Astrocyte of the spinal cord (primary cell): ENCODE measurements around the gene MCHR1.

Experiments used
- DNase-seq: peaks from one replicate; pipeline ENCODE4 v3.0.0; 2011; ENCODE audit warnings: low read depth, low spot score
- H3K4me3 ChIP-seq: 2 replicates; pipeline ENCODE4 v1.5.1; 2011; ENCODE audit warnings: low read depth, mild to moderate bottlenecking, low read length, moderate library complexity
- CTCF ChIP-seq: IDR thresholded peaks from 2 replicates; pipeline ENCODE4 v1.5.1; 2012; ENCODE audit warnings: low read depth, mild to moderate bottlenecking, low read length, inconsistent platforms
- in situ Hi-C: cut with HindIII; loops from 2 replicates; pipeline ENCODE4 v1.10.0; 2017; ENCODE audit warnings: low sequenced_read_pairs

MCHR1 gene

DNA sequence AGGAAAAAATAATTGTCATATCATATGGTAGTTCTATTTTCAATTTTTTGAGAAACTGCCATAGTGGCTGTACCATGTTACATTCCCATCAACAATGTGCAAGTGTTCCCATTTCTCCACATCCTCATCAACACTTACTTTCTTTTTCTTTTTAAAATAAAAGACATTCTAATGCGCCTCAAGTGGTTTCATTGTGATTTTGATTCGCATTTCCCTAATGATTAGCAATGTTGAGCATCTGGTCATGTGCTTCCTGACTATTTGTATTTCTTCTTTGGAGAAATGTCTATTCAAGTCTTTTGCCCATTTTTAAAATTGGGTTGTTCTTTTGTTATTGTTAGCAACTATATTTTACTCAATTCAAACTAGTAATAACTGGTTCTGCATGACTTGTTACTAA, 8.4 kb downstream of the MCHR1 start:
- in situ Hi-C loops = no loop called here
- DNase-seq = no peak
- no peak for TF ChIP-seq CTCF
- no peak overlapping the region for H3K4me3 ChIP-seq

DNA sequence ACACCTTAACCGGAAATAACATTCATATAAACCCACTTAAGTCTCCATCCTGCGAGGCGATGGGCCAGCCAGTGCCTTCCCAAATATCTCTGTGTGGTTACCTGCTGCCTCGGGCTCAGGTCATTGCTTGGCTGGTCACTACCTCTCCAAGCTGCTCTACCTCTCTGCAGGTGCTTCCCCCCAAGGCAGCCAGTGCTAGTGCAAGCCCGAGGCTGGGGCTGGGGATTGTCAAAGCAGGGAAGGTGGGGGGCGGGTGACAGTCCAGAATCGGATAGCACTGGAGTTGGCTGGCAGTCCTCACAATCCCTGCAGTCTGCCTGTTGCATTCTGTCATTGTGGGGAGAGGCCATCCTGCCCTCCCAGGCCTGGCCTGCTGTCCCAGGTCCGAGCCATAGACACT, 11.1 kb downstream of the MCHR1 start:
- DNase-seq = no peak
- TF ChIP-seq CTCF = no peak
- in situ Hi-C loops = no loop called here
- no peak overlapping the region for H3K4me3 ChIP-seq

DNA sequence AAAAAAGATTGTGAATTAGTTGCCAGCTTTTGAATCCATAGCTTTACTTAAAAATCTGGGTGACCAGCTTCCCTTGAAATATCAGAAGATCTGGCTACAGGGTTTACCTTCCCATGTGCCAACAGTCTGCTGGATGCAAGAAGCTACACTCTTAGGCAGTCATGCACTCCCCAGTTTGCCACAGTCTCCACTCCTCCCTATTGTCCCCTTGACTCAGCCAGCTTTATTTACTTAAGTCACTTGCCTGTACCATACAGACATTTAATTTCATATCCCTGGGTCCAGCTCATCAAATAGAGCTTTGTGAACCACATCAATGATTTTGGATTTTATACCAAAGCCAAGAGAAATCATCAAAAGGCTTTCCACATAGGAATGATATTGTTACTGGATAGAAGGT, 12.2 kb downstream of the MCHR1 start:
- H3K4me3 ChIP-seq = no peak overlapping the region
- TF ChIP-seq CTCF = no peak
- in situ Hi-C loops = no loop called here
- no peak for DNase-seq

DNA sequence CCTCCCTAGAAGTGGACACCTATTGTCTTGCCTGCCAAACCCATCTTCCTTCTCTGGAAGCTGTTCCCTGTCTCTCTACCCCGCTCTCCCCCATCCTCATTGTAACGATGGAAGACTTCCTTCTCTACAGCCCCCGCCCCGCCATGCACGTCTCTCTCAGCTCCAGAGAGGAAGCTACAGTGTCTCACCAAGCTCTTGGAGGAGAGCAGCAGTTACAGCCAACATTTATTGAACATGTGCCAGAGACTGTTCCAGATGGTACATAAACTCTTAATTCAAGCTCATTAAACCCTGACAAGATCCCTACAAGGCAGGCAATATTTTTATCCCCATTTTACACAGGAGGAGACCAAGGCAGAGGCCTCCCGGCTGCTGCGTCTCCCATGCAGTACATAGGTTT, 15.1 kb downstream of the MCHR1 start:
- no peak for TF ChIP-seq CTCF
- no peak for DNase-seq
- H3K4me3 ChIP-seq = no peak overlapping the region
- in situ Hi-C loops = no loop called here

DNA sequence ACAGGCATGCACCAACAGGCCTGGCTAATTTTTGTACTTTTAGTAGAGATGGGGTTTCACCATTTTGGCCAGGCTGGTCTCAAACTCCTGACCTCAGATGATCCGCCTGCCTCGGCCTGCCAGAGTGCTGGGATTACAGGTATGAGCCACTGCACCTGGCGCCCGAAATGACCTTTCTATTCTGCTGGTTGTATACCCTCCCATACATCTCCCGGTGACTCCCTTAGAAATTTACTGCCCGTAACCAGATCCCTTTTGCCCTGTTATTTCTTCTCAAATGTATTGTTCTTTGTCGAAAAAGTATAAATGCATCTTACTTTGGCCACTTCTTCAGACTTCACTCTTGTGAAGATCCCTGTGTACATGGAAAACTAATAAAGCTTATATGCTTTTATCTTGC, 22.0 kb downstream of the MCHR1 start:
- no peak for TF ChIP-seq CTCF
- no peak overlapping the region for H3K4me3 ChIP-seq
- in situ Hi-C loops = no loop called here
- DNase-seq = no peak

- TF ChIP-seq CTCF = no peak
- no peak for DNase-seq
- H3K4me3 ChIP-seq = no peak overlapping the region
- in situ Hi-C loops = no loop called here
Observed at GRCh38 chr22:40703174-40703573, 23.9 kb downstream of the MCHR1 start.

DNA sequence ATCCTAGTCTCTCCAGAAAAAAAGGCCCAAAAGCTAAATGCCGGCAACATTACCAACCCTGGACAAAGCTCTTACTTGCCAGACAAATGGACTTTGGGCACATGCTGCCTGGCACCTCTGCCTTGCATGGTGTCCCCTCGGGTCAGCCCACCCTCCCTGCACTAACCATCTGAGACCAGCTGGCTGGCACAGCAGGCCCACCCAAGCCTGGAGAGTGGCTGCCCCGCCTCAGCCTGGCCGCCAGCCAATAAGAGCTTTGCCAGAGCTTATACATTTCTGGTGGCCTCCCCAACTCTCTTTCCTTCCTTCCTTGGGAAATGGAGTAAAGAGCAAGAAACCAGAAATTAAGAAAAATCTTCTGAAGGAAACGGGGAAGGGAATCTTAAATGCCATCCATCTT, 24.5 kb downstream of the MCHR1 start:
- in situ Hi-C loops = no loop called here
- no peak for TF ChIP-seq CTCF
- no peak overlapping the region for H3K4me3 ChIP-seq
- no peak for DNase-seq
